ENCODE data around the gene UBAC2. TPM values are rescaled to one million over a fixed set of nuclear protein-coding genes. Genes with fewer than 3 reads are reported as not detected.
"Not testable (repeated sequence)": the region's sequence is repeated elsewhere in the genome, so short reads cannot be mapped to it uniquely, and the experiment has no call there.

Gene UBAC2
- total RNA-seq, 1 experiment from 2014 or later: 115 TPM

DNA sequence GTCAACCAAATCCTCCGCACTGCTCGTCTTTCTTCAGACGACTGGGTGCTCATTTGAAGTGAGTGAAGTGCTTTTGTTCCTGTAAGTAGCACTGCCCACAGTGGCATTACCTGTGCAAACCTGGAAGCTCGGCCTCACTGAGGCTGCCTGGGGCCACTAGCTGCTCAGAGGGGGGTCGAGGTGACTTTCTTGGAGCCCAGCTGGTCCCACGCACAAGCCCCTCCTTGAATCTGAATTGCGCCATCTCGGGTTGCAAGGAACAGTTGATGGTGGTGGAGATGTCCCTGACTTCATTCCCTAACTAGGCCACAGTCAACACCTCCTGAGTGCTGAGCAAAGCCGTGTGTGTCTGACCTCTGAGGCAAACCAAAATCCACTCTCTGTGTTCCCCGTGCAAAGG is 185.8 kb downstream of the UBAC2 start:
- no peak for DNase-seq (ENCODE audit: low read depth)
- in situ Hi-C loops (cut with HindIII; ENCODE audit: low pct_unique_long_range_greater_than_20kb, low sequenced_read_pairs): no loop called here

DNA sequence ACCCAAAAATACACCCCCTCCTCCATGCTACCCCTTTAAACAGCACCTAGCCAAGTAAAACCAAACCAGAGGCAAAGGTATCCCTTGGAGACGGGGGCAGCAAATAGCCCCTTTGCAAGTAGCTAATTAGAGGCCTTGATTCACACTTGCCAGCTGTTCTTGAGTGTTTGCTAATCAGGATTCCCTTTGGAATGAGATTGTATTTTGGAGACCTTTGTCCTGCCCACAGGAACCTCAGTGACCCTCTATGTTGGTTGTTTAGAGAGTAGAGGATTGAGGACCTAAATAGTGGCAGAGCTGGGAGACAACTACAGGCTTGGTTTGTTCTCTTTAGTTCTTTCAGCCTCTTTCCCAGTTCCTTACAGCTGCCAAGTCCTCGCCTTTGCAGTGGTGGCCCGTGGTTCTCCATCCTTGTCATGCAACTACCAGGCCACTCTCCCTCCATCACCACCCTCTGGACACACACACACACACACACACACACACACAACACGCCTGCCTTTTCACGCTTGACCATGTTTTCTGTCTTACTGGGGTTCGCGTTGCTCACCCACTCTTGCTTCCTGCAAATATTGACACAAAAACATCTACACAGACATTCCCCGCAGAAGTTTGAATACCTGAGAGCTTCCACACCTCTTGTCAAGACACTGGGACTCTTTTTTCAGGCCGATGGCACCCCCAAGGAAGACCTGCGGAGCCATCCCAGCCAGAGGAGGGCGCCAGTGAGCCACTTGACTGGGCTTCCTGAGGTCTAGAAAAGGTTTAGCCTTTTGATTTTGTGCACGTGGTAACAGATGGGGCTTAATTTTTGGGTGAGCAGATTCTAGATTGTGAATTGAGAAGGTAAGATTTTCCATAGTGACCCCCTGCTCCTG is 186.5 kb downstream of the UBAC2 start:
- in situ Hi-C loops (cut with HindIII; ENCODE audit: low pct_unique_long_range_greater_than_20kb, low sequenced_read_pairs): no loop called here
- peak; percentile 31 for DNase-seq (ENCODE audit: low read depth)

DNA sequence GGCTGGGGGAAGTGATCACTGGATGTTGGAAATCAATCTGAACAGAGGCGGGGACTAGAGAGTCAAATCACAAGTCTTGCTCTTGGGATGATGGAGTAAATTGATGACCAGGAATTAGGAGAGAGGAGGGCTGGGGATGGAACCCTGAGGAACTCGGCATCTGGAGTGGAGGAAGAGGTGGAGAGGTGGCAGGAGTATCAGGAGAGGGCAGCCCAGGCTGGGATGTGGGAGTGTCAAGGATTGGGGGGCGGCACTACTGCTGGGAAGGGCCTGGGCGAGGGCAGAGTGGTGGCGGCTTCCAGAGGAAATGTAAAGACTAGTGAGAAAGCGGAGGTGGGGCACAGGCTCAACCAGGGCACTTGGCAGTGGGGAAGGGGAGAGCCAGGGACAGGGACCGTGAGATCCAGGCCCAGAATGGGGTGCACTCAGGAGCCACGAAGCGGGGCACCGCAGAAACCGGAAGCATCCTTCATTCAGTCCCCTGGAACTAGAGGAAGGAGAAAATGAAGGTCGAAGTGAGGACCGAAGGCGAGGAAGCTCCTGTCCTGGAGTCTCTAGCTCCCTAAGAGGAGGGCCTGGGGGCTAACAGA is 187.8 kb downstream of the UBAC2 start:
- in situ Hi-C loops (cut with HindIII; ENCODE audit: low pct_unique_long_range_greater_than_20kb, low sequenced_read_pairs): no loop called here
- DNase-seq (ENCODE audit: low read depth): no peak

- in situ Hi-C loops (cut with HindIII; ENCODE audit: low pct_unique_long_range_greater_than_20kb, low sequenced_read_pairs); DNase-seq (ENCODE audit: low read depth): not testable (repeated sequence)
Measured at GRCh38 chr13:99389094-99389493, 188.4 kb downstream of the UBAC2 start.

- in situ Hi-C loops (cut with HindIII; ENCODE audit: low pct_unique_long_range_greater_than_20kb, low sequenced_read_pairs): no loop called here
- no peak for DNase-seq (ENCODE audit: low read depth)
Measured at GRCh38 chr13:99389520-99390304, 189.1 kb downstream of the UBAC2 start.

DNA sequence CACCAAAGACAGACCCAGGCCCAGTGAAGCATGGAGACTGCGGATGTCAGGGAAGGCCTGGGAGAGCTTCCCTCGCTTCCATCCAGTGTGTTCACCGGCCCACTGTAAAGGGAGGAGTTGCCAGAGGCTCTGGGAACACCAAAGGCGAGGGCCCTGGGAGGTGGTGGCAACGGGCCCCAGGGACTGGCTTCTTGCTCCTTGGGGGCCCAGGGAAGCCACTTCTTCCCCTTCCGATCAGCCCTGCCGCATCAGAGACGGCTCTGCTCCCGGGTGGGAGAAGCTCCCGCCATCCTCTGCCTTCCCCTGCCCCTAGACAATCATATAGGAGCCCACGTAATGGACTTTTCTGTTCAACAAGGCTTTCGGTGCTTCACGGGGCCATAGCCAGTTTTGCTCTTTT is 189.9 kb downstream of the UBAC2 start:
- DNase-seq (ENCODE audit: low read depth): no peak
- in situ Hi-C loops (cut with HindIII; ENCODE audit: low pct_unique_long_range_greater_than_20kb, low sequenced_read_pairs): no loop called here

- in situ Hi-C loops (cut with HindIII; ENCODE audit: low pct_unique_long_range_greater_than_20kb, low sequenced_read_pairs): no loop called here
- no peak for DNase-seq (ENCODE audit: low read depth)
Measured at GRCh38 chr13:99391781-99392469, 191.3 kb downstream of the UBAC2 start.

GRCh38 chr13:99392470-99393135 is 191.9 kb downstream of the UBAC2 start:
- DNase-seq (ENCODE audit: low read depth): no peak
- in situ Hi-C loops (cut with HindIII; ENCODE audit: low pct_unique_long_range_greater_than_20kb, low sequenced_read_pairs): no loop called here

DNA sequence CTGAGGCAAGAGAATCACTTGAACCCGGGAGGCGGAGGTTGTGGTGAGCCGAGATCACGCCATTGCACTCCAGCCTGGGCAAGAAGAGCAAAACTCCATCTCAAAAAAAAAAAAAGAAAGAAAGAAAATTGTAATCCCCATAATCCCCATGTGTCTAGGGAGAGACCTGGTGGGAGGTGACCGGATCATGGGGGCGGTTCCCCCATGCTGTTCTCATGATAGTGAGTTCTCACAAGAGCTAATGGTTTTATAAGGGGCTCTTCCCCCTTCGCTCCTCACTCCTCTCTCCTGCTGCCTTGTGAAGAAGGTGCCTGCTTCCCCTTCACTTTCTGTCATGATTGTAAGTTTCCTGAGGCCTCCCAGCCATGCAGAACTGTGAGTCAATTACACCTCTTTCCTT is 192.7 kb downstream of the UBAC2 start:
- in situ Hi-C loops (cut with HindIII; ENCODE audit: low pct_unique_long_range_greater_than_20kb, low sequenced_read_pairs): not testable (repeated sequence)

GRCh38 chr13:99393791-99394735 is 193.4 kb downstream of the UBAC2 start:
- in situ Hi-C loops (cut with HindIII; ENCODE audit: low pct_unique_long_range_greater_than_20kb, low sequenced_read_pairs): no loop called here
- no peak for DNase-seq (ENCODE audit: low read depth)

More for the DNA sequence above, 192.7 kb downstream of the UBAC2 start:
- DNase-seq (ENCODE audit: low read depth): not testable (repeated sequence)

DNA sequence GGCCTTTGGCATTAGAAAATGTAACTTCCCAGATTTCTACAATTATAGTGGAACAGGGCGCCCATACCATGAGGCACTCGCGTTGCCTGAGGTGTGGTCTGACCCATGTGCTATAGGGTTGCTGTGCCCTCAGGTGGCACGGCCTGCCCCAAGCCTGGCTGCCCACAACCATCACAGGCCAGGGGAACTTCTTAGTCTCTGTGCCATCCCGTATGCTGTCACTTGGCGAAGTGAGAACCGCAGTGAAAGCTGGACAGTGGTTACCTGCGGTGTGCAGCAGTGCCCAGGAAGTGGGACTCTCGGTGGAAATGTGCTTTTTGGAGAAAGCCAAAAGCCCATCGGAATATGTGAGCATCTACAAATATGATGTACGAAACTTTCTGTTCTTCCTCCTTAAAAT is 194.8 kb downstream of the UBAC2 start:
- no peak for DNase-seq (ENCODE audit: low read depth)
- in situ Hi-C loops (cut with HindIII; ENCODE audit: low pct_unique_long_range_greater_than_20kb, low sequenced_read_pairs): no loop called here

DNA sequence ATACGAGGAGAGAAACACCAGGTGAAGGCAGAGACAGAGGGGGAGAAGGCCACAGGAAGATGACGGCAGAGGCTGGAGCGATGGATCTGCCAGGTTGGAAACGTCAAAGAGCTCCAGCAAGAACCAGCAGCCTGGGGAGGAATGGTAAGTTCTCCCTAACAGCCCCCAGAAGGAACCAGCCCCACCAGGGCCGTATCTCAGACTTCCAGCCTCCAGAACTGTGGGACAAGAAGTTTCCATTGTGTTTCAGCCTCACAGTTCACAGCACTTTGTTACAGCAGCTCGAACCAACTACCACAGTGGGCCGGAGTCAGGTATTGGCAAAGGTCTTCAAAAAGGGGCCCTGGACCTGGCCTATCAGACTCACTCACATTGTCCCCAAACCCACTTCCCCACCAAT is 195.8 kb downstream of the UBAC2 start:
- no peak for DNase-seq (ENCODE audit: low read depth)
- in situ Hi-C loops (cut with HindIII; ENCODE audit: low pct_unique_long_range_greater_than_20kb, low sequenced_read_pairs): no loop called here

- DNase-seq (ENCODE audit: low read depth): no peak
- in situ Hi-C loops (cut with HindIII; ENCODE audit: low pct_unique_long_range_greater_than_20kb, low sequenced_read_pairs): no loop called here
Measured at GRCh38 chr13:99398071-99398470, 197.4 kb downstream of the UBAC2 start.

DNA sequence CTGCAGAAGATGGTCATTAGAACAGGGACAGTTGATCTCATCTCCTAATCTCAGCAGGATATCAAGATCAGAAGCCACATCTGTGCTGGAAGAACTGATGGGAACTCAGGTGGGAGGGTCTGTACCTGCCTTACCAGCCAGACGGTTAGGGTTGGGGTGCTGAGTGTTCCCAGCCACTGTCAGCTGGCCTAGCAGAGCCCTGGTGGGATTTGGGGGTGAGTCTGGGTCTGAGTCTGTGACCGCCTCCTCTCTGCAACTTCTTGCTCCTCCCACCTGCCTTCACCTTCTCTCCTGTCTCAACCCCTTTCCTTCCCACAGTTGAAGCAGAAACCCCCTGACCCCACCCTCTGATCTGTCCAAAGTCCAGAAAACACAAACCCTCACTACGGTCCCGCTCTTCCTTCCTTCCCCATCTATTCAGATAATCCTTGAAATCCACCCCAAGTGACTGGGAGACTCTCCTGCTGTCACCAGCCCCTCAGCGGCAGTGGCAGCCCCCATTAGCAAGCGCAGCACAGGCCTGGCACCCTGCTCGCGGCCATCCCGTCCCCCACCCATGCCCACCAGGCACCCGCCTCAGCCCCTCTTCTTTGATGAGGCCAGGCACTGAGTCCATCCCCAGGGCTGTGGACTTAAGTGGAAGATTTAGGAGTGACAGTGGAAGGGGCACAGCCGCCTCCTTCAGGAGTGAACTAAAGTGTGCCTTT is 198.4 kb downstream of the UBAC2 start:
- in situ Hi-C loops (cut with HindIII; ENCODE audit: low pct_unique_long_range_greater_than_20kb, low sequenced_read_pairs): no loop called here

DNA sequence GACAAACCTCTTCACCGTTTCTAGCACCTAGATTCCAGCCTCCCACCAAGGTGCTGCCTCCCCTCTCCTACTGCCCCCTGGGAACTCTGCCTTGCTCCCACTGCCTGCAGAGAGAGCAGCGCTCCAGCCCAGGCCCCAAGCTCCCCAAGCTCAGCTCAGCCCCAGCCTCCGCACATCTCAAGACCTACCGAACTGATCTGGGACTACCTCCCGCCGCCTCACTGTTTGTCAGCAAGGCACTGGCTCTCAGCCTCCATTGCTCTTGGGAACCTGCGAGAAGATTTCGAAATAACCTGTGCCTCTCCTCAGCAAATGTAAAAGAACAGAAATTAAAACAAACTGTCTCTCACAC is 198.9 kb downstream of the UBAC2 start:
- no peak for DNase-seq (ENCODE audit: low read depth)
- in situ Hi-C loops (cut with HindIII; ENCODE audit: low pct_unique_long_range_greater_than_20kb, low sequenced_read_pairs): no loop called here

More for the DNA sequence above, 198.4 kb downstream of the UBAC2 start:
- DNase-seq (ENCODE audit: low read depth): no peak

DNA sequence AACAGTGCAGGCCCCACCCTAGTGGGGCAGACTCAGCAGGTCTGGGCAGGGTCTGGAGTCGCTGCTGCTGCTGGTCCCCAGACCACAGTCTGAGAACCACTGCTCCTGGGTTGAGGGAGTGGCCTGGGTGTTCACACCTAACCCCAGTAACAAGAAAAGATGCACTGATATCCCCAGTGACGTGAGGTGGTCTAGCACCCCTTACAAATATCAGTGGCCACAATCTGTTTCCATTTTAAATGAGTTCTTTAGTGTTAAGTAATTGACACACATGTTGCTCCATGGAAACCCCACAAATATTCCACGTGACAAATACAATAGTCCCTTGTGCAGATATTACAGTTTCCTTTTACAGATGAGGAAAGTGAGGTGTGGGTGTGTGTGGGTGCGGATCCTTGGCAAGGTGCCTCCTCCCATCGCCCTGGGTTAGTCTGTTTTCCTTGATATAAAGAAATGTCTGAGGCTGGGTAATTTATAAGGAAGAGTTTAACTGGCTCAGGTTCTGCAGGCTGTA is 202.9 kb downstream of the UBAC2 start:
- no peak for DNase-seq (ENCODE audit: low read depth)
- in situ Hi-C loops (cut with HindIII; ENCODE audit: low pct_unique_long_range_greater_than_20kb, low sequenced_read_pairs): no loop called here
